HL-60 (cell line): Measurements from ENCODE around the gene CNTN2.

ENCODE experiments used
- DNase-seq, 2 experiments: peaks; one replicate each; pipeline ENCODE4 v3.0.0-alpha.2; 2010 to 2020; ENCODE audit warnings: low read depth in 1 of 2, low spot score in 1 of 2
- H3K27ac ChIP-seq: fragments of 250-450 bp; sonication (Bioruptor Pico); replicated peaks from 2 replicates; pipeline ENCODE4 v1.5.1; 2020; ENCODE audit warnings: mild to moderate bottlenecking, moderate library complexity
- H3K27me3 ChIP-seq: fragments of 250-450 bp; sonication (Bioruptor Pico); 2 replicates; pipeline ENCODE4 v1.5.1; 2021; ENCODE audit warnings: mild to moderate bottlenecking, moderate library complexity; ENCODE audit not compliant: insufficient read depth, poor library complexity, severe bottlenecking
- H3K4me3 ChIP-seq: replicated peaks from 2 replicates; pipeline ENCODE4 v1.5.1; 2011; ENCODE audit warnings: mild to moderate bottlenecking, control low read depth, low read length; ENCODE audit not compliant: insufficient read depth
- CTCF ChIP-seq: IDR thresholded peaks from one replicate; pipeline ENCODE4 v1.5.1; 2011; ENCODE audit warnings: low read length, control low read depth, inconsistent platforms; ENCODE audit not compliant: insufficient read depth
- GABPA ChIP-seq: IDR thresholded peaks from 2 replicates; pipeline ENCODE4 v1.6.1; 2012; ENCODE audit warnings: low read depth
- POLR2AphosphoS5 ChIP-seq: IDR thresholded peaks from 2 replicates; pipeline ENCODE4 v1.6.1; 2012; ENCODE audit warnings: low read depth
- REST ChIP-seq: IDR thresholded peaks from 2 replicates; pipeline ENCODE4 v1.6.1; 2012; ENCODE audit warnings: low read depth; ENCODE audit not compliant: insufficient replicate concordance
- SPI1 ChIP-seq: IDR thresholded peaks from 2 replicates; pipeline ENCODE4 v1.6.1; 2012; ENCODE audit warnings: low read depth, mild to moderate bottlenecking, borderline replicate concordance

Gene CNTN2

GRCh38 chr1:204997591-204998355, 45.2 kb upstream of the CNTN2 start:
- TF ChIP-seq GABPA (no peak), REST (no peak), CTCF (no peak), POLR2AphosphoS5 (no peak), SPI1 (no peak)
- Histone ChIP-seq H3K27ac (no peak overlapping the region), H3K4me3 (no peak overlapping the region), H3K27me3 (no peaks in the 10 kb centered on the region)
- DNase-seq, result no peak

GRCh38 chr1:205001162-205001561, 41.9 kb upstream of the CNTN2 start:
- Histone ChIP-seq H3K4me3 (no peak overlapping the region), H3K27me3 (no peaks in the 10 kb centered on the region), H3K27ac (no peak overlapping the region)
- DNase-seq, result no peak
- TF ChIP-seq GABPA (no peak), POLR2AphosphoS5 (no peak), SPI1 (no peak), REST (no peak), CTCF (no peak)

GRCh38 chr1:205002705-205003104, 40.3 kb upstream of the CNTN2 start:
- Histone ChIP-seq H3K27ac (no peak overlapping the region), H3K27me3 (no peaks in the 10 kb centered on the region), H3K4me3 (no peak overlapping the region)
- TF ChIP-seq REST, result no peak
- no peak for TF ChIP-seq CTCF
- TF ChIP-seq GABPA, result no peak
- TF ChIP-seq POLR2AphosphoS5, result no peak
- no peak for TF ChIP-seq SPI1
- no peak for DNase-seq
